ENCODE measurements around the gene KRT6B.

DNA sequence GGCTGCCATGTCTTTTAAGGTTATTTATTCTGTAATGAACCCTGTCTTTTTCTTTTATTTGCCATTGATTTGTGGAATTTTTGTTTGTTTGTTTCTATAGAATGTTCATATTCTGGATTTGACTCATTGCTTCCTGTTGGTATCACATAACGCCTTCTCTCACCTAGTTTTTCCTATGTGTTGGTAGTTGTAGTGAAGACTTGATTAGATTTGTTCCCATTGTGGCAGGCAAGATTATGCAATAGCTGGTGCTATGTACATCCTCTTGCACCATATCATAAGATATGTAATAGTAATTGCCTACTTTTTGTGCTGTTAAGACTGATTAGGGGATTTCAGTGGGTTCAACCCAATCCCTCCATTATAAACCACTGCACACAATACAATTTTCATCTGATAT is 3.9 kb upstream of the KRT6B start:
- no peak for TF ChIP-seq YY1 (IDR thresholded peaks at IDR 0.05; ENCODE audit: borderline replicate concordance in 1 of 3, control insufficient read depth in 1 of 3, extremely low read depth in 1 of 3, insufficient read depth in 3 of 3, insufficient read length in 1 of 3, insufficient replicate concordance in 2 of 3, low read depth in 1 of 3, low read length in 2 of 3)
- TF ChIP-seq, protein P1, sequence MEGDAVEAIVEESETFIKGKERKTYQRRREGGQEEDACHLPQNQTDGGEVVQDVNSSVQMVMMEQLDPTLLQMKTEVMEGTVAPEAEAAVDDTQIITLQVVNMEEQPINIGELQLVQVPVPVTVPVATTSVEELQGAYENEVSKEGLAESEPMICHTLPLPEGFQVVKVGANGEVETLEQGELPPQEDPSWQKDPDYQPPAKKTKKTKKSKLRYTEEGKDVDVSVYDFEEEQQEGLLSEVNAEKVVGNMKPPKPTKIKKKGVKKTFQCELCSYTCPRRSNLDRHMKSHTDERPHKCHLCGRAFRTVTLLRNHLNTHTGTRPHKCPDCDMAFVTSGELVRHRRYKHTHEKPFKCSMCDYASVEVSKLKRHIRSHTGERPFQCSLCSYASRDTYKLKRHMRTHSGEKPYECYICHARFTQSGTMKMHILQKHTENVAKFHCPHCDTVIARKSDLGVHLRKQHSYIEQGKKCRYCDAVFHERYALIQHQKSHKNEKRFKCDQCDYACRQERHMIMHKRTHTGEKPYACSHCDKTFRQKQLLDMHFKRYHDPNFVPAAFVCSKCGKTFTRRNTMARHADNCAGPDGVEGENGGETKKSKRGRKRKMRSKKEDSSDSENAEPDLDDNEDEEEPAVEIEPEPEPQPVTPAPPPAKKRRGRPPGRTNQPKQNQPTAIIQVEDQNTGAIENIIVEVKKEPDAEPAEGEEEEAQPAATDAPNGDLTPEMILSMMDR (IDR thresholded peaks at IDR 0.05 in 2 of 3, conservative IDR thresholded peaks at IDR 0.05 in 1 of 3; ENCODE audit: insufficient read depth in 2 of 3, low read depth in 1 of 3, low read length in 3 of 3), result no peak
- TF ChIP-seq PHB (CRISPR knock-in tag; IDR thresholded peaks at IDR 0.05), result no peak
- TF ChIP-seq ZBTB12 (CRISPR knock-in tag; IDR thresholded peaks at IDR 0.05), result no peak
- no peak for TF ChIP-seq SMARCE1 (IDR thresholded peaks at IDR 0.05)
- no peak for TF ChIP-seq CREB1 (IDR thresholded peaks at IDR 0.05)
- TF ChIP-seq CREB1 (CRISPR knock-in tag; IDR thresholded peaks at IDR 0.05), result no peak
- TF ChIP-seq RAD21 (CRISPR knock-in tag; conservative IDR thresholded peaks at IDR 0.05 in 1 of 2, IDR thresholded peaks at IDR 0.05 in 1 of 2), result no peak
- TF ChIP-seq CHD2 (IDR thresholded peaks at IDR 0.05; ENCODE audit: low read depth, low read length), result no peak
- no peak for TF ChIP-seq MAFG (tag; conservative IDR thresholded peaks at IDR 0.05)
- no peak for TF ChIP-seq POLR2AphosphoS5 (IDR thresholded peaks at IDR 0.05; ENCODE audit: control insufficient read depth, insufficient read depth, low read depth, low read length)
- TF ChIP-seq HNRNPH1 (optimal IDR thresholded peaks at IDR 0.05; ENCODE audit: low read depth, low read length), result no peak
